HG02588 (cell line): ENCODE results near the gene PDE11A.

ENCODE experiments used
- ATAC-seq: cut with Tn5 transposase; IDR thresholded peaks from one replicate; pipeline ENCODE4 v1.9.1; 2021; ENCODE audit warnings: mild to moderate bottlenecking, moderate library complexity; ENCODE audit not compliant: unreplicated experiment

PDE11A gene

DNA sequence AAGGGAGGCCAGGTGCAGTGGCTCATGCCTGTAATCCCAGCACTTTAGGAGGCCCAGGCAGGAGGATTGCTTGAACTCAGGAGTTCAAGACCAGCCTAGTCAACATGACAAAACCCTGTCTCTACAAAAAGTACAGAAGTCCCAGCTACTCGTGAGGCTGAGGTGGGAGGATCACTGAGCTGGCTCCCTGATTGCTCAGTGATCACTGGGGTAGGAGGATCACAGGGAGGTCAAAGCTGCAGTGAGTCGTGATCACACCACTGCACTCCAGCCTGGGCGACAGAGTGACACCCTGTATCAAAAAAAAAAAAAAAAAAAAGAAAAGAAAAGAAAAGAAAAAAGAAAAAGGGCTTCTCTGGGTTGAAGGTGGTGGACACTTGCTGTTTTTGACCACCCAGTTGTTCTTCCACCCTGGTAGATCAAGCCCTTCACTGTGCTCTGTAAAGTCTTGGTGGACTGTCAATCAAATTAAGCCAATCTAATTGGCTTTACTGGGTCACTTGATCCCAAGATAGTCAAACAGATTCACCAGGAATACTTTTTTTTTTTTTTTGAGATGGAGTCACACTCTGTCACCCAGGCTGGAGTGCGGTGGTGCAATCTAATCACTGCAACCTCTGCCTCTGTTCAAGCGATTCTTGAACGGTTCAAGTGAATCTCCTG, 488.4 kb downstream of the PDE11A start:
- ATAC-seq = no peak

- ATAC-seq = no peak
Observed at GRCh38 chr2:177582000-177582399, 490.6 kb downstream of the PDE11A start.

DNA sequence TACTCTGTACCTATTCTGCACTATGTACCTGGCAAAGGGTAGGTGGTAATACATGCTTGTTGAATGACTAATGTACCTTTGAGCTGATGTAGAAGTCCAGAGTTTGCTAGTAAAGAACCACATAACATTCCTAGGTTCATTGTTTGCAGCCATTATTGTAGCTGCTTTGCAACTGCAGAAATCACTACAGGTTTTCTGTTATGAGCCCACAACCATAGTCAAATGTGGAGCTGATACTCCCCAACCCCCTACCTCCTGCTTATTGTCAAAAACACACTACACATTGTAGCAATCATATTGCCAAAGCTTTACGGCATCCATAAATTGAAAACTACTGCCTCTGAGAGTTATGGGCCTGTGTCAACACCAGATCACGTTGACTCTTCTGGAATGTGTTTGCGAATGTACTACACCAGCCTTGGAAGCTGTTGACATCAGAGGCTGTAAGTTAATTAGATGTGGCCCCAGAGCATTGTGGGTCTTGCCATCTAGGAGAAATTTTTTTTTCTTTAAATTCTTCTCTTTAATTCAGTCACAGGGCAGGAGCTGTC, 493.0 kb downstream of the PDE11A start:
- no peak for ATAC-seq

- no peak for ATAC-seq
Observed at GRCh38 chr2:177578454-177578853, 494.1 kb downstream of the PDE11A start.

DNA sequence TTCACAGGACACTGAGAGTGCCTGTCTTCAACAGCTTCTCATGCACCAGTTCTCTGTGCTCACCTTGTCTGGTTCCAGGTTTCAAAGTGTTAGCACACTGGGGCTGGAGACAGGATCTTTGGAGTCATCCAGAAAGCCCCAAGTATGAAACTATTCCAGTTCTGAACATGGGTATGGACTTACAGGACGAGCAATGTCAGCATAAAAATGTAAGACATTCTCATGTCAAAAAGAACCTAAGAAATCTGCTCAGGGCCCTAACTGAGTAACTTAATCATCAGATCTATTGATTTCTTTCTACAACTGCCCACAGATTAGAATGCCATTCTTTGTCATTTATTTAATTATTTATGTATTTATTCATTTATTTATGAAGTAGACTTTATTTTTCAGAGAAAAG, 495.5 kb downstream of the PDE11A start:
- ATAC-seq = no peak

DNA sequence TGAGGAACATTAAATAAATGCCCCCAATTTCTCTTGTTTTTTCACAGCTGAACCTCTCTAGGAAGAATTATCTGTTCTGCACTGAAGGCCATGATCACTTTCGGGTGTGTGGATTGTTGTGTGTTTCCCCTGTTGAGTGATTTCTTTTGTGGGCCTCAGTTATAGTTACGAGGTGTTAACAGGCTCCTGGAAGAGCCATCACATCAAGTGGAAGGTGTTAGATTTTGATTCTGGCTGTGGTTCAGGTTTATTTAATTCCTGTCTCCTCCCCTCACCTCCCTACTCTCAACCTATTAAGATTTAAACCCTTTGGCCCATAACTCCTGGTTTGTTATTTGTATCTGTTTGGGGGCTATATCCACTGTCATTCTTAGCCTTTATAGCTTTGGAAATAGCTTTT, 497.2 kb downstream of the PDE11A start:
- no peak for ATAC-seq

DNA sequence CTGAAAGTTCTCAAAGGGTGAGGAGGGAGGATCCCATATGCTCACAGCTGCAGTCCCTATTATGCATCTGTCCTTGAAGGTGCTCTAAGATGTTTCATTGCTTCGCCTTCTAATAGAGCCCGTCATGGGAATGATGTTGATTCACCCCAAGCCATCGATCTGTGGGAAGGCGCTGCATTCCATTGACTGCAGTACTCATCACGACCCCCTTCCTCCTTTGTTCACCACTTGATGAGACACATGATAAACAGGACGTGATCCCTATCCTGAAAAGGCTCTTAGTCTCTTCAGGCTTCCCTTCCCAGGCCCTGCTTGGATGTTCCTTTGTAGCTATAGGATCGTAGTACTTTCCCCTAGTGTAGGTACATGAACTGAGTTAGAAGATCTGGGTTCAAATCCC, 498.2 kb downstream of the PDE11A start:
- no peak for ATAC-seq
